Right lobe of liver (tissue), 4 donors: ENCODE measurements around the gene LINC00632.

Source experiments
- POLR2A ChIP-seq: fragments of 450-650 bp; IDR thresholded peaks from one replicate; pipeline ENCODE4 v1.6.1; 2017; ENCODE audit warnings: antibody characterized with exemption, mild to moderate bottlenecking
- TF ChIP-seq, protein P1 (sequence below), 4 donors: fragments of 200-600 bp in 3 of 4; fragments of 450-650 bp in 1 of 4; IDR thresholded peaks; one replicate each; pipeline versions ENCODE4 v1.5.1 to v1.8.0; 2016 to 2022; ENCODE audit warnings: antibody characterized with exemption in 4 of 4, mild to moderate bottlenecking in 2 of 4
- donor health status: DM: no; HTN: no; CAD: no.
- donor health status: DM: no; HTN: no; CAD: no.
- donor health status: DM: no; HTN: yes; CAD: no.

DNA sequence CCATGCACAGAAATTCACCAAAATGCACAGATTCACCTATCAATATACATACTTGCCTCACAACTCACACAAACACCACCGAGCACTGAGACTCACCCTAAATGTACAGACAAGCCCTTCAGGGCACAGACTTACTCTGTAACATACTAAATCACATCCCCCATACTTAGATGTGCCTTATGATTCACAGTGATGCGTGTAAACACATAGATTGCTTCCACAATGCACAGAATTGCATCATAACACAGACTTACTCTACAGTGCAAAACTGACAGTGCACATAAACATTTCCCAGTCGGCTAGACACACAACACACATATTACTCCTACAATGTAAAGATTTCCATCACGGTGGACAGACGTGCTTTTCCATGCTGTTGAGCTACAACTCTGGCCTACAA is 6.2 kb downstream of the LINC00632 start:
- TF ChIP-seq, protein P1, sequence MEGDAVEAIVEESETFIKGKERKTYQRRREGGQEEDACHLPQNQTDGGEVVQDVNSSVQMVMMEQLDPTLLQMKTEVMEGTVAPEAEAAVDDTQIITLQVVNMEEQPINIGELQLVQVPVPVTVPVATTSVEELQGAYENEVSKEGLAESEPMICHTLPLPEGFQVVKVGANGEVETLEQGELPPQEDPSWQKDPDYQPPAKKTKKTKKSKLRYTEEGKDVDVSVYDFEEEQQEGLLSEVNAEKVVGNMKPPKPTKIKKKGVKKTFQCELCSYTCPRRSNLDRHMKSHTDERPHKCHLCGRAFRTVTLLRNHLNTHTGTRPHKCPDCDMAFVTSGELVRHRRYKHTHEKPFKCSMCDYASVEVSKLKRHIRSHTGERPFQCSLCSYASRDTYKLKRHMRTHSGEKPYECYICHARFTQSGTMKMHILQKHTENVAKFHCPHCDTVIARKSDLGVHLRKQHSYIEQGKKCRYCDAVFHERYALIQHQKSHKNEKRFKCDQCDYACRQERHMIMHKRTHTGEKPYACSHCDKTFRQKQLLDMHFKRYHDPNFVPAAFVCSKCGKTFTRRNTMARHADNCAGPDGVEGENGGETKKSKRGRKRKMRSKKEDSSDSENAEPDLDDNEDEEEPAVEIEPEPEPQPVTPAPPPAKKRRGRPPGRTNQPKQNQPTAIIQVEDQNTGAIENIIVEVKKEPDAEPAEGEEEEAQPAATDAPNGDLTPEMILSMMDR (IDR thresholded peaks at IDR 0.05): no peak
- no peak for TF ChIP-seq POLR2A
